BJ (cell line): Measurements from ENCODE around the gene SCUBE2. TPM values are rescaled to one million over a fixed set of nuclear protein-coding genes. Genes with fewer than 3 reads are reported as not detected.
A peak's percentile ranks its signal among the peaks of the same experiment; 100 is the strongest.

Source experiments
- CTCF ChIA-PET: fragments of 350-600 bp; formaldehyde crosslinking; extraction: SDS; loops from one replicate; lab custom pipeline; 2021; ENCODE audit warnings: antibody characterized with exemption, inconsistent platforms; lab: Yijun Ruan, JAX
- POLR2A ChIA-PET: fragments of 300-600 bp; sonication (Branson Sonifier 250); formaldehyde crosslinking; extraction: SDS; loops from one replicate; lab custom pipeline; 2021; ENCODE audit warnings: antibody characterized with exemption; lab: Charles Lee
- DNase-seq: peaks from one replicate; pipeline ENCODE4 v3.0.0-alpha.2; 2011; ENCODE audit warnings: low read depth
- H3K27me3 ChIP-seq: 2 replicates; pipeline ENCODE4 v1.6.0; 2011; ENCODE audit warnings: low read length; ENCODE audit not compliant: control insufficient read depth, insufficient read depth
- H3K36me3 ChIP-seq: 2 replicates; pipeline ENCODE4 v1.5.1; 2011; ENCODE audit warnings: low read length; ENCODE audit not compliant: control insufficient read depth, insufficient read depth
- H3K4me3 ChIP-seq: 2 replicates; pipeline ENCODE4 v1.5.1; 2011; ENCODE audit warnings: low read depth, mild to moderate bottlenecking, control low read depth, low read length
- CTCF ChIP-seq: IDR thresholded peaks from 2 replicates; pipeline ENCODE4 v1.5.1; 2011; ENCODE audit warnings: low read depth, mild to moderate bottlenecking, control low read depth, inconsistent platforms, low read length, moderate library complexity; ENCODE audit not compliant: insufficient read depth
- polyA plus RNA-seq: library from polyadenylated mRNA; depleted of rRNA; stranded (reverse); fragments of >200 nt; gene quantifications from 2 replicates; pipeline ENCODE4 v1.2.3, GENCODE V29; 2011

The SCUBE2 gene
- polyA plus RNA-seq, 1 experiment = 1.4 TPM

- H3K27me3 ChIP-seq = no peaks in the 10 kb centered on the region
- ChIA-PET CTCF (interaction anchor here (0.6 to 1.3 kb wide), 2 partner anchors 11 to 13 kb away, joined by 3 to 4 read pairs; no protein-coding TSS in a partner anchor), POLR2A (no interaction called here)
- H3K36me3 ChIP-seq = no peaks in the 10 kb centered on the region; the same call in 1 of the 2 replicates
- no peak for DNase-seq
- H3K4me3 ChIP-seq = no peak overlapping the region
- TF ChIP-seq CTCF = no peak
Observed at GRCh38 chr11:9059406-9059805, 32.0 kb downstream of the SCUBE2 start.

GRCh38 chr11:9057888-9058287, 33.5 kb downstream of the SCUBE2 start:
- Histone ChIP-seq H3K36me3 (no peaks in the 10 kb centered on the region; the same call in 1 of the 2 replicates), H3K27me3 (no peaks in the 10 kb centered on the region), H3K4me3 (no peak overlapping the region)
- DNase-seq = no peak
- POLR2A ChIA-PET = no interaction called here
- TF ChIP-seq CTCF = no peak
- CTCF ChIA-PET = no interaction called here

GRCh38 chr11:9057007-9057406, 34.4 kb downstream of the SCUBE2 start:
- POLR2A ChIA-PET = no interaction called here
- Histone ChIP-seq H3K36me3 (no peaks in the 10 kb centered on the region; the same call in 1 of the 2 replicates), H3K4me3 (no peak overlapping the region), H3K27me3 (no peaks in the 10 kb centered on the region)
- TF ChIP-seq CTCF = no peak
- CTCF ChIA-PET = interaction anchor here (0.7 kb wide), 1 partner anchor 12 kb away, joined by 3 read pairs; no protein-coding TSS in a partner anchor
- no peak for DNase-seq

- DNase-seq = no peak
- CTCF ChIA-PET = interaction anchor here (0.7 kb wide), 1 partner anchor 13 kb away, joined by 3 read pairs; no protein-coding TSS in a partner anchor
- POLR2A ChIA-PET = no interaction called here
- Histone ChIP-seq H3K27me3 (no peaks in the 10 kb centered on the region), H3K36me3 (no peaks in the 10 kb centered on the region; the same call in 1 of the 2 replicates), H3K4me3 (no peak overlapping the region)
- no peak for TF ChIP-seq CTCF
Observed at GRCh38 chr11:9056467-9056866, 34.9 kb downstream of the SCUBE2 start.

- Histone ChIP-seq H3K27me3 (no peaks in the 10 kb centered on the region), H3K36me3 (no peaks in the 10 kb centered on the region; the same call in 1 of the 2 replicates), H3K4me3 (no peak overlapping the region)
- no peak for TF ChIP-seq CTCF
- DNase-seq = peak; percentile 37
- ChIA-PET POLR2A (interaction anchor here (0.6 kb wide), 1 partner anchor 331 kb away, joined by 3 read pairs; the partner anchor contains the start of gene IPO7), CTCF (no interaction called here)
Observed at GRCh38 chr11:9053316-9054035, 37.9 kb downstream of the SCUBE2 start.
